ENCODE data around the gene SNX12. TPM values are rescaled to one million over a fixed set of nuclear protein-coding genes. Genes with fewer than 3 reads are reported as not detected.

SNX12 gene
- polyA plus RNA-seq, 1 donor from 2014 or later: 71.2 TPM

GRCh38 chrX:71105628-71106027, 37.5 kb upstream of the SNX12 start:
- Histone ChIP-seq H3K9ac (ENCODE audit: low read length) (no peak overlapping the region), H2AFZ (ENCODE audit: low read depth, low read length) (no peak overlapping the region), H3K4me3 (ENCODE audit: low read length) (no peak overlapping the region), H3K27me3 (ENCODE audit: insufficient read depth, low read depth, low read length) (no peaks in the 10 kb centered on the region), H3K9me2 (ENCODE audit: insufficient read depth, low read length) (no peaks in the 10 kb centered on the region), H3K36me3 (ENCODE audit: insufficient read depth, low read length) (no peaks in the 10 kb centered on the region), H3K79me2 (replicated peaks; ENCODE audit: insufficient read depth, low read length) (no peaks in the 10 kb centered on the region), H3K9me3 (ENCODE audit: low read length) (no peaks in the 10 kb centered on the region), H3F3A (ENCODE audit: insufficient read depth, low read length, poor library complexity, severe bottlenecking) (no peaks in the 10 kb centered on the region), H4K20me1 (ENCODE audit: insufficient read depth) (no peaks in the 10 kb centered on the region), H3K27ac (ENCODE audit: low read length) (no peak overlapping the region), H3K4me2 (ENCODE audit: low read length) (no peak overlapping the region)
- TF ChIP-seq POLR2AphosphoS5 (IDR thresholded peaks at IDR 0.05) (no peak), CTCF (IDR thresholded peaks at IDR 0.05; ENCODE audit: poor library complexity, severe bottlenecking) (no peak), SMC3 (conservative IDR thresholded peaks at IDR 0.05; ENCODE audit: poor library complexity) (no peak), MXI1 (conservative IDR thresholded peaks at IDR 0.05; ENCODE audit: poor library complexity, severe bottlenecking) (no peak), RAD21 (conservative IDR thresholded peaks at IDR 0.05) (no peak), EP300 (conservative IDR thresholded peaks at IDR 0.05; ENCODE audit: poor library complexity, severe bottlenecking) (no peak), EZH2 (IDR thresholded peaks at IDR 0.05; ENCODE audit: borderline replicate concordance, insufficient read depth, low read length, poor library complexity, severe bottlenecking) (no peak), TAF1 (IDR thresholded peaks at IDR 0.05; ENCODE audit: low read depth) (no peak)
- TF ChIP-seq, protein P1, sequence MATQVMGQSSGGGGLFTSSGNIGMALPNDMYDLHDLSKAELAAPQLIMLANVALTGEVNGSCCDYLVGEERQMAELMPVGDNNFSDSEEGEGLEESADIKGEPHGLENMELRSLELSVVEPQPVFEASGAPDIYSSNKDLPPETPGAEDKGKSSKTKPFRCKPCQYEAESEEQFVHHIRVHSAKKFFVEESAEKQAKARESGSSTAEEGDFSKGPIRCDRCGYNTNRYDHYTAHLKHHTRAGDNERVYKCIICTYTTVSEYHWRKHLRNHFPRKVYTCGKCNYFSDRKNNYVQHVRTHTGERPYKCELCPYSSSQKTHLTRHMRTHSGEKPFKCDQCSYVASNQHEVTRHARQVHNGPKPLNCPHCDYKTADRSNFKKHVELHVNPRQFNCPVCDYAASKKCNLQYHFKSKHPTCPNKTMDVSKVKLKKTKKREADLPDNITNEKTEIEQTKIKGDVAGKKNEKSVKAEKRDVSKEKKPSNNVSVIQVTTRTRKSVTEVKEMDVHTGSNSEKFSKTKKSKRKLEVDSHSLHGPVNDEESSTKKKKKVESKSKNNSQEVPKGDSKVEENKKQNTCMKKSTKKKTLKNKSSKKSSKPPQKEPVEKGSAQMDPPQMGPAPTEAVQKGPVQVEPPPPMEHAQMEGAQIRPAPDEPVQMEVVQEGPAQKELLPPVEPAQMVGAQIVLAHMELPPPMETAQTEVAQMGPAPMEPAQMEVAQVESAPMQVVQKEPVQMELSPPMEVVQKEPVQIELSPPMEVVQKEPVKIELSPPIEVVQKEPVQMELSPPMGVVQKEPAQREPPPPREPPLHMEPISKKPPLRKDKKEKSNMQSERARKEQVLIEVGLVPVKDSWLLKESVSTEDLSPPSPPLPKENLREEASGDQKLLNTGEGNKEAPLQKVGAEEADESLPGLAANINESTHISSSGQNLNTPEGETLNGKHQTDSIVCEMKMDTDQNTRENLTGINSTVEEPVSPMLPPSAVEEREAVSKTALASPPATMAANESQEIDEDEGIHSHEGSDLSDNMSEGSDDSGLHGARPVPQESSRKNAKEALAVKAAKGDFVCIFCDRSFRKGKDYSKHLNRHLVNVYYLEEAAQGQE (IDR thresholded peaks at IDR 0.05; ENCODE audit: borderline replicate concordance): no peak

- no peaks in the 10 kb centered on the region for H3K9me2 ChIP-seq (ENCODE audit: insufficient read depth, low read length)
- H3K79me2 ChIP-seq (replicated peaks; ENCODE audit: insufficient read depth, low read length): no peaks in the 10 kb centered on the region
- H3K9ac ChIP-seq (ENCODE audit: low read length): peak overlapping the region; percentile 16
- H3K27ac ChIP-seq (ENCODE audit: low read length): peak overlapping the region; percentile 20
- H3K27me3 ChIP-seq (ENCODE audit: insufficient read depth, low read depth, low read length): no peaks in the 10 kb centered on the region
- no peak overlapping the region for H3K4me3 ChIP-seq (ENCODE audit: low read length)
- H3K9me3 ChIP-seq (ENCODE audit: low read length): no peaks in the 10 kb centered on the region
- no peak overlapping the region for H3K4me2 ChIP-seq (ENCODE audit: low read length)
- no peaks in the 10 kb centered on the region for H4K20me1 ChIP-seq (ENCODE audit: insufficient read depth)
- TF ChIP-seq POLR2AphosphoS5 (IDR thresholded peaks at IDR 0.05): no peak
- no peak for TF ChIP-seq TAF1 (IDR thresholded peaks at IDR 0.05; ENCODE audit: low read depth)
- TF ChIP-seq, protein P1 (IDR thresholded peaks at IDR 0.05; ENCODE audit: borderline replicate concordance): no peak
- no peak for TF ChIP-seq EP300 (conservative IDR thresholded peaks at IDR 0.05; ENCODE audit: poor library complexity, severe bottlenecking)
- TF ChIP-seq MXI1 (conservative IDR thresholded peaks at IDR 0.05; ENCODE audit: poor library complexity, severe bottlenecking): no peak
- no peak for TF ChIP-seq CTCF (IDR thresholded peaks at IDR 0.05; ENCODE audit: poor library complexity, severe bottlenecking)
- no peak for TF ChIP-seq EZH2 (IDR thresholded peaks at IDR 0.05; ENCODE audit: borderline replicate concordance, insufficient read depth, low read length, poor library complexity, severe bottlenecking)
- TF ChIP-seq RAD21 (conservative IDR thresholded peaks at IDR 0.05): no peak
- TF ChIP-seq SMC3 (conservative IDR thresholded peaks at IDR 0.05; ENCODE audit: poor library complexity): no peak
- no peaks in the 10 kb centered on the region for H3F3A ChIP-seq (ENCODE audit: insufficient read depth, low read length, poor library complexity, severe bottlenecking)
- H2AFZ ChIP-seq (ENCODE audit: low read depth, low read length): no peak overlapping the region
- H3K36me3 ChIP-seq (ENCODE audit: insufficient read depth, low read length): no peaks in the 10 kb centered on the region
Measured at GRCh38 chrX:71103110-71103983, 35.2 kb upstream of the SNX12 start.
